ENCODE measurements around the gene ARPC5L. TPM values are rescaled to one million over a fixed set of nuclear protein-coding genes. Genes with fewer than 3 reads are reported as not detected.
A peak's percentile ranks its signal among the peaks of the same experiment; 100 is the strongest.

Gene ARPC5L
- total RNA-seq, 6 donors from 2014 or later: 17.8 to 45.9 (median 34.4) TPM

DNA sequence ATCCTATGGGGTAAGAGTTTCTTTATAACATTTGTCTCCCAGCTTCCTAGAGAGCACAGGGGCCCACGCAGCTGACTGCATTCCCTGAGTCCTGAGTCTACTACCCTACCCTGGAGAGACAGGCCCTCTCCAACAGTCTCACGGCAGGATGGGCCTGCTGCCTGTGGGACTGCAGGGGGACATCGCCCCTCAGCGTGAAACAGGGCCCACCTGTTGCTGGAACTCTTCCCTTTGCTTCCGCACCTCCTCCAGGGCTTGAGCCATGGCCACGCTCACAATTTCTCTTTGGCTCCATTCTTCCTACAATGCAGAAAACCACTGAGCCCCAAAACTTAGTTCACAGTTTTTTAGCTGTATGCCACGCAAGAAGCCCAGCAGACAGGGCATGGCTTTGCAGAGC is 28.2 kb downstream of the ARPC5L start:
- Histone ChIP-seq H3K27me3 (no peaks in the 10 kb centered on the region), H3K4me3 (no peak overlapping the region), H3K36me3 (peaks cover 19 to 95% (median 79%) of the 10 kb centered on the region in 4 donors), H3K4me1 (no peaks in the 10 kb centered on the region), H3K27ac (no peak overlapping the region), H3K9me3 (no peaks in the 10 kb centered on the region)
- DNase-seq (no peak), ATAC-seq (ENCODE audit: low FRiP score in 2 of 2) (no peak)
- 96 to 98% methylated on average over 7 of the region's 7 CpGs for WGBS, 2 donors
- TF ChIP-seq, protein P1, sequence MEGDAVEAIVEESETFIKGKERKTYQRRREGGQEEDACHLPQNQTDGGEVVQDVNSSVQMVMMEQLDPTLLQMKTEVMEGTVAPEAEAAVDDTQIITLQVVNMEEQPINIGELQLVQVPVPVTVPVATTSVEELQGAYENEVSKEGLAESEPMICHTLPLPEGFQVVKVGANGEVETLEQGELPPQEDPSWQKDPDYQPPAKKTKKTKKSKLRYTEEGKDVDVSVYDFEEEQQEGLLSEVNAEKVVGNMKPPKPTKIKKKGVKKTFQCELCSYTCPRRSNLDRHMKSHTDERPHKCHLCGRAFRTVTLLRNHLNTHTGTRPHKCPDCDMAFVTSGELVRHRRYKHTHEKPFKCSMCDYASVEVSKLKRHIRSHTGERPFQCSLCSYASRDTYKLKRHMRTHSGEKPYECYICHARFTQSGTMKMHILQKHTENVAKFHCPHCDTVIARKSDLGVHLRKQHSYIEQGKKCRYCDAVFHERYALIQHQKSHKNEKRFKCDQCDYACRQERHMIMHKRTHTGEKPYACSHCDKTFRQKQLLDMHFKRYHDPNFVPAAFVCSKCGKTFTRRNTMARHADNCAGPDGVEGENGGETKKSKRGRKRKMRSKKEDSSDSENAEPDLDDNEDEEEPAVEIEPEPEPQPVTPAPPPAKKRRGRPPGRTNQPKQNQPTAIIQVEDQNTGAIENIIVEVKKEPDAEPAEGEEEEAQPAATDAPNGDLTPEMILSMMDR (IDR thresholded peaks at IDR 0.05): no peak
- TF ChIP-seq POLR2AphosphoS5 (IDR thresholded peaks at IDR 0.05) (no peak), EP300 (IDR thresholded peaks at IDR 0.05) (no peak), POLR2A (IDR thresholded peaks at IDR 0.05) (no peak)

DNA sequence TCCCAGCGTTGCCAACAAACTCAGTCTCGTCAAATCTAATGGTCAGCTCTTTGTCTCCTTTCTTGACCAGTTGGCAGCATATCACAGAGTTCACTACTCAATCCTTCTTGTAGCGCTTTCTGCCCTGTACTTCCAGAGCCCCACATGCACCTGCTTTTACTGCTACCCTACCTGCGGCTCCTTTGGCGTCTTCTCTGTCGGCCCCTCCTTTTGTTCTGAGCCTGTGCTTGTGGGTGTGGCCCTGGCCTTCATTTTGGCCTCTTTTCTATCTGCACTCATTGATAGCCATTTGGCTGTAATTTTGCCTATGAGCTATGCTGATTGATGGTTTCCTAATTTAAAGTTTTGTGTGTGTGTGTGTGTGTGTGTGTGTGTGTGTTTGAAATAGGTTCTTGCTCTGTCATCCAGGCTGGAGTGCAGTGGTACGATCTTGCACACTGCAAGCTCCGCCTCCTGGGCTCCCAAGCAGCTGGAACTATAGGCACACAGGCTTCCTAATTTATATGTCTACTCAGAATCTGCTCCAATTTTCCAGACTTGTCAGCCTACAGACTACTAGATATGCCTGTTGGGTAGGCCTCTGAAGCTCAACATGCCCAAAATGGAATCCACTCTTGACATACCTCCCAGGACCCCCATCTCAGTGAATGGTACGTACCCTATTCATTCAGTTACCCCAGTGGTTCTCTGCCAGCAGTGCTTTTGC is 32.3 kb downstream of the ARPC5L start:
- H3K36me3 ChIP-seq: peaks cover 22 to 88% (median 69%) of the 10 kb centered on the region in 4 donors
- ATAC-seq (ENCODE audit: low FRiP score in 2 of 2): no peak

DNA sequence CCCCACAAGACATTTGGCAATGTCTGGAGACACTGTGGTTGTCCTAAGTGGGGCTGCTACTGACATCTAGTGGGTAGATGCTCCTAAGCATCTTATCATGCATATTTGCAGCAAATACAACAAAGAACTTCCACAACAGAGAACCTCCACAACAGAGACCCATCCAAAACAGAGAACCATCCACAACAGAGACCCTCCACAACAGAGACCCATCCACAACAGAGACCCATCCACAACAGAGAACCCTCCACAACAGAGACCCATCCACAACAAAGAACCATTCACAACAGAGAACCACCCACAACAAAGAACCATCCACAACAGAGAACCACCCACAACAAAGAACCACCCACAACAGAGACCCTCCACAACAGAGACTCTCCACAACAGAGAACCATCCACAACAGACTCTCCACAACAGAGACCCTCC is 32.8 kb downstream of the ARPC5L start:
- Histone ChIP-seq H3K27me3 (no peaks in the 10 kb centered on the region), H3K36me3 (peaks cover 20 to 88% (median 69%) of the 10 kb centered on the region in 4 donors), H3K27ac (no peak overlapping the region), H3K4me1 (no peaks in the 10 kb centered on the region), H3K4me3 (no peak overlapping the region), H3K9me3 (no peaks in the 10 kb centered on the region)
- no peak for DNase-seq
- ATAC-seq (ENCODE audit: low FRiP score in 2 of 2): no peak
- no peak for TF ChIP-seq POLR2A (IDR thresholded peaks at IDR 0.05)
- TF ChIP-seq, protein P1 (IDR thresholded peaks at IDR 0.05): peak in 2 of 6 experiments; percentile 8 to 23

More for the DNA sequence above, 32.3 kb downstream of the ARPC5L start:
- Histone ChIP-seq H3K27me3 (no peaks in the 10 kb centered on the region), H3K9me3 (no peaks in the 10 kb centered on the region), H3K27ac (no peak overlapping the region), H3K4me1 (no peaks in the 10 kb centered on the region), H3K4me3 (no peak overlapping the region)
- WGBS, 2 donors: 95% methylated on average over 9 of the region's 9 CpGs
- no peak for DNase-seq
- TF ChIP-seq, protein P1 (IDR thresholded peaks at IDR 0.05): no peak
- TF ChIP-seq EP300 (IDR thresholded peaks at IDR 0.05) (no peak), POLR2AphosphoS5 (IDR thresholded peaks at IDR 0.05) (no peak), POLR2A (IDR thresholded peaks at IDR 0.05) (no peak)

DNA sequence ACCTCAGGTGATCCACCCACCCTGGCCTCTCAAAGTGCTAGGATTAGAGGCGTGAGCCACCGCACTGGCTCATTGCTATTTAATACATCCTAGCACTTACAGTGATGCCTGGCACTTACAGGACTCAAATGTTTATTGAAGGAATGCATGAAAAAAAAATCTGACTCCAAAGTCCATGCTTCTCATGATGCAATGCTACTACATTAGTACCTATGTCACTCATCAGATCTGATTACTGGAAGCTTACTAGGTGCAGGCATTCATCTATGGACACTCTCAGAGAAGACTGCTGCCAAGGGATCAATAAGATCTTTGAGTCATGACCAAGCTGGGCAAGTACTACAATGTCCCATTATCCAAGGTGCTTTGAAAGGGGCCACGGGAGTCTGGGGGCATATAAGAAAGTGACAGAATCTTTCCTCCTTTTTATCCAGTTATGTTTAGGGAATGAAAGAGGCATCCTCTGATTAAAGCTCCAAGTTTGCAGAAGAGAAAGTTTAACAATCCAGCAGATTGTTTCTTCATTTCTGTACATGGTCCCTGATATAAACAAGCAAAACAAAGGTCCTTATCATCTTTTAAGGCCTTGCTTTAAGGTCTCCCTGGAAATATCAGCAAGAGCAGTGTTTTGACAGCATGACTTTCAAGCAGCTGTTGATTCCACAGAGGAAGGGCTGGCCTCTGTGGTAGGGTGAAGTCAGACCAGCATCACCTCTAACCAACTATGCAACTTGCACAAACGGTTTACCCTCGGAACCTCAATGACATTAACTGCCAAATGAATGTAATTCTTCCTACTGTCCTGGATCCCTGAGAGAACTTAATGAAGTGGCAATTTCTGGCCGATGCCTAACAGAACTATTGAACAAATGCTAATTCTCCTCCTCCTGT is 35.9 kb downstream of the ARPC5L start:
- no peak for TF ChIP-seq EP300 (IDR thresholded peaks at IDR 0.05)
- no peak for TF ChIP-seq POLR2A (IDR thresholded peaks at IDR 0.05)
- TF ChIP-seq, protein P1 (IDR thresholded peaks at IDR 0.05): no peak
- TF ChIP-seq POLR2AphosphoS5 (IDR thresholded peaks at IDR 0.05): no peak
- WGBS, 2 donors: 90 to 93% methylated on average over 6 of the region's 6 CpGs
- peaks cover 15 to 74% (median 51%) of the 10 kb centered on the region in 4 donors for H3K36me3 ChIP-seq
- H3K27ac ChIP-seq: no peak overlapping the region
- H3K9me3 ChIP-seq: no peaks in the 10 kb centered on the region
- no peaks in the 10 kb centered on the region for H3K4me1 ChIP-seq
- H3K4me3 ChIP-seq: no peak overlapping the region
- DNase-seq: no peak
- no peaks in the 10 kb centered on the region for H3K27me3 ChIP-seq
- no peak for ATAC-seq (ENCODE audit: low FRiP score in 2 of 2)

All from upper lobe of left lung (tissue), 6 donors.